ENCODE data around the gene TSHB.

The TSHB gene

GRCh38 chr1:115060501-115060900 is 30.9 kb downstream of the TSHB start:
- DNase-seq (ENCODE audit: low spot score), result no peak

GRCh38 chr1:115062542-115063004 is 32.9 kb downstream of the TSHB start:
- DNase-seq (ENCODE audit: low spot score), result no peak

DNA sequence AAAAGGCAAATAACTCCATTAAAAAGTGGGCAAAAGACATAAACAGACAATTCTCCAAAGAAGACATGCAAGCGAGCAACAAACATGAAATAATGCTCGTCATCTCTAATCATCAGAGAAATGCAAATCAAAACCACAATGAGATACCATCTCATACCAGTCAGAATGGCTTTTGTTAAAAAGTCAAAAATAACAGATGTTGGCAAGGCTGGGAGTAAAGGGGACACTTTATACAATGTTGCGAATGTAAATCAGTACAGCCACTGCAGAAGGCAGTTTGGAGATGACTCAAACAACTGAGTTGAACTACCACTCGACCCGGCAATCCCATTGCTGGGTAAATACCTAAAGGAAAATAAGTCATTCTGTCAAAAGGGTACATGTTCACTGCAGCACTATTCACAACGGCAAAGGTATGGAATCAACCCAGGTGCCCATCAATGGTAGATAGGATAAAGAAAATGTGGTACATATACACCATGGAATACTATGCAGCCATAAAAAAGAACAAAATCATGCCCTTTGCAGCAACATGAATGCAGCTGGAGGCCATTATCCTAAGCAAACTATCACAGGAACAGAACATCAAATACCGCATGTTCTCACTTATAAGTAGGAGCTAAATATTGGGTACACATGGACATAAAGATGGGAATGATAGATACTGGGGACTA is 33.7 kb downstream of the TSHB start:
- no peak for DNase-seq (ENCODE audit: low spot score)

DNA sequence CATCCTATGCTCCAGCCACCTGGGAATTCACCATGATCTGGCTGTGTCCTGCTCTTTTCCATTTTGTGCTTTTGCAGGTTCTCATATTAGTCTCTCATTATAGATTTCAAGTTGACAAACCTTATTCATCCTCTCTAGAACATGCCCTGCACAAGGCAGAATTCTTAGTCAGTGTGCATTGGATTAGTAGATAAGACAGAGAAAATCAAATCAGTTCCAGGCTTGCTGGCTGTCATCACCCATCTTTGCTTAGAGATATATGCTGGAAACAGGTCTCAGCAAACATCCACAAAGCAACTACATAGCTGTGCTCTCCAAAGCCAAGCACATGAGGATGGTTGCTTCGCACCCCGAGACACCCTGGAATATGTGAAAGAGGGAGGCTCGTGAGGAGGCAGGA is 34.8 kb downstream of the TSHB start:
- DNase-seq (ENCODE audit: low spot score), result no peak

GRCh38 chr1:115065021-115065420 is 35.4 kb downstream of the TSHB start:
- DNase-seq (ENCODE audit: low spot score), result no peak

DNA sequence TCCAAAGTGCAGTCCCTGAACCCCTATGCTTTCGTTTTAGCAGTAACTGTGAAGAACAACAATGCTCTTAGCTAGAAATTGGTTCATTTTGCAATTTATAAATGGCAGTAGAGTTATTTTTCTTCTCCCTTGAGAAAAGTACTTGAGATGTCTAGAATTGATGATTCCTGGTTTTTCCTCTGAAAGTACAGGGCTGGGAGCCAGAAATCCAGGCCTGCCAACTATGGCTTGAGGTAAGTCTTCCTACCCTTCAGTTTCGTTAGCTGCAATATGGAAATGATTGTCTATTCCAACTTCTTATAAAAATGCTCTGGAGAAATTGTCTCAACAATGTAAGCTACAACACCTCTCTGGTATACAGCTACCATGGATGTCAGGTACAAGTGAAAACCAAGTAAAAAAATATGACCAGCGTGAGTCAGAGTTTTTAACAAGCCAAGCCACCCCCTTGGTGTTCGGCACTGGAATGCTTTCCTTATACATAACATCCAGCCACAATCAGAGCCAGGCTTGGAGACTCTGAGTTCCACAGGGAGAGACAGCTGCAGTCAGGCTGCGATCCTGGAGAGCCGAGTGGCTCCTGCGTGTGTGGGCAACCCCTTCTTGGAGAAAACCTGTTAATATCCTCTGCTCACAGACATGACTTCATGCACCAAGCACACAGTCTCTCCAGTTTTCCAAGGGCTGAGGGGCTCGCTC is 37.7 kb downstream of the TSHB start:
- DNase-seq (ENCODE audit: low spot score), result no peak

GRCh38 chr1:115068826-115069585 is 39.4 kb downstream of the TSHB start:
- no peak for DNase-seq (ENCODE audit: low spot score)

GRCh38 chr1:115069659-115070308 is 40.2 kb downstream of the TSHB start:
- DNase-seq (ENCODE audit: low spot score), result no peak

GRCh38 chr1:115071012-115071664 is 41.5 kb downstream of the TSHB start:
- DNase-seq (ENCODE audit: low spot score), result no peak

- no peak for DNase-seq (ENCODE audit: low spot score)
These were observed 43.9 kb downstream of the TSHB start for GRCh38 chr1:115073298-115074087.

GRCh38 chr1:115074839-115075534 is 45.4 kb downstream of the TSHB start:
- DNase-seq (ENCODE audit: low spot score), result no peak

GRCh38 chr1:115076384-115076915 is 46.8 kb downstream of the TSHB start:
- no peak for DNase-seq (ENCODE audit: low spot score)

- no peak for DNase-seq (ENCODE audit: low spot score)
These were observed 47.8 kb downstream of the TSHB start for GRCh38 chr1:115077286-115077983.

- no peak for DNase-seq (ENCODE audit: low spot score)
These were observed 48.3 kb downstream of the TSHB start for GRCh38 chr1:115077984-115078330.

DNA sequence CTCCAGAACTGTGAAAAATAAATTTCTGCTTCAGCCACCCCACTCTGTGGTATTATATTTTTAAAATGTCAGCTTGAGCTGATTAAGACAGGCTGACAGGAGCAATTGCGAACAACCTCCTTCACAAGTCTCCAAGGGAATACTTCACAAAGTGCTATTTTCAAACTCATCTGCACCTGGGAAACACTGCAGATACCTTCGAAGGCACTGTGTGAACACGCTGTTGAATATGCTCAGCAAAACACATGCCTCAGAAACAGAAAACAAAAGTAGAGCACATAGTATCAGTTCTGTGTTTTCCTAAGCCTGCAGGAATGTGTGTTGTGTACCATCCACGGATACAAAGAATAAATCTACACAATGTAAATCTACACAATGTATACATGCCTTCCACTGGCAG is 49.1 kb downstream of the TSHB start:
- DNase-seq (ENCODE audit: low spot score), result no peak

GRCh38 chr1:115082949-115083348 is 53.3 kb downstream of the TSHB start:
- no peak for DNase-seq (ENCODE audit: low spot score)

Data from HuH-7 (cell line).